Left ventricle myocardium inferior (tissue), 1 donor: Measurements from ENCODE around the gene DLEC1. TPM values are rescaled to one million over a fixed set of nuclear protein-coding genes. Genes with fewer than 3 reads are reported as not detected.

ENCODE experiments used
- DNase-seq: peaks from one replicate; pipeline ENCODE4 v3.0.0-alpha.2; 2020
- H3K27ac ChIP-seq: fragments of 200-600 bp; replicated peaks from 2 replicates; pipeline ENCODE4 v1.8.0; 2021
- H3K27me3 ChIP-seq: fragments of 200-600 bp; 2 replicates; pipeline ENCODE4 v1.8.0; 2021; ENCODE audit warnings: low read depth
- H3K36me3 ChIP-seq: fragments of 200-600 bp; 2 replicates; pipeline ENCODE4 v1.8.0; 2021
- H3K4me1 ChIP-seq: fragments of 200-600 bp; 2 replicates; pipeline ENCODE4 v1.8.0; 2021
- H3K4me3 ChIP-seq: fragments of 200-600 bp; 2 replicates; pipeline ENCODE4 v1.8.0; 2021; ENCODE audit warnings: mild to moderate bottlenecking, moderate library complexity
- H3K9me3 ChIP-seq: fragments of 200-600 bp; replicated peaks from 2 replicates; pipeline ENCODE4 v1.8.0; 2021
- intact Hi-C: fragments of 100-400 bp; cut with micrococcal nuclease; formaldehyde crosslinking; loops from one replicate; pipeline ENCODE4 v1.11.0; 2022
- total RNA-seq: library from RNA; stranded (reverse); fragmentation: NEBNext Ultra II Directional; extraction: Animal tissue kit (Norgen Biotek cat#: 25700); gene quantifications from one replicate; pipeline ENCODE4 v1.2.1, GENCODE V29; 2021
- TF ChIP-seq, protein P1 (sequence below): fragments of 200-600 bp; IDR thresholded peaks from 2 replicates; pipeline ENCODE4 v1.8.0; 2021; ENCODE audit warnings: antibody characterized with exemption, mild to moderate bottlenecking, borderline replicate concordance
- donor health status: DM: no; HTN: yes; CAD: no; lungs with severe emphysema.

Gene DLEC1
- total RNA-seq, 1 donor from 2014 or later: 0.08 TPM

DNA sequence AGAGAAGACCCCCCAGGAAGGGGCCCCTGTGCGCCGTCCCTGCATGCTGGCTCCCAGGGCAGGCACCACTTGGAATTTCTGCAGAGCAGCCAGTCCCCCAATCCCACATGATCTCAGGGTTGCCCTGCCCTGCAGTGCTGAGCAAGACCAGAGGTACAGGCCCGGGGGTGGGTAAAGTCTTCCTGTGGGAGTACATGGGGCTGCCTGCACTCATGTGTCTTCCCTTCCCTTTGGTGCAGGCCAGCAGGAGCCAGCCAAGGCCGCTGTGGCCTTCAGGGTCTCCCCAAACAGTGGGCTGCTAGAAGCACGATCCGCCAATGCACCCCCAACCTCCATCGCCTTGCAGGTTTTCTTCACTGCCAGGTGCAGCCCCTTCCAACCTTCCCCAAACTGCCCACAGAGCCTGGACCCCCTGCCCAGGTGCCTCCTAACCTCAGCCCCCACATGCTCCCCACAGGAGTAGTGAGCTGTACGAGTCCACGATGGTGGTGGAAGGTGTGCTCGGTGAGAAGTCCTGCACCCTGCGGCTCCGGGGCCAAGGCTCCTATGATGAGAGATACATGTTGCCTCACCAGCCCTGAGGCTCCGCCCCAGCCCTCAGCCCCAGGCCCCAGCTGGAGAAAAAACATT lies 82.9 kb downstream of the DLEC1 start:
- peaks cover 71% of the 10 kb centered on the region for H3K36me3 ChIP-seq
- no peak overlapping the region for H3K27ac ChIP-seq
- TF ChIP-seq, protein P1, sequence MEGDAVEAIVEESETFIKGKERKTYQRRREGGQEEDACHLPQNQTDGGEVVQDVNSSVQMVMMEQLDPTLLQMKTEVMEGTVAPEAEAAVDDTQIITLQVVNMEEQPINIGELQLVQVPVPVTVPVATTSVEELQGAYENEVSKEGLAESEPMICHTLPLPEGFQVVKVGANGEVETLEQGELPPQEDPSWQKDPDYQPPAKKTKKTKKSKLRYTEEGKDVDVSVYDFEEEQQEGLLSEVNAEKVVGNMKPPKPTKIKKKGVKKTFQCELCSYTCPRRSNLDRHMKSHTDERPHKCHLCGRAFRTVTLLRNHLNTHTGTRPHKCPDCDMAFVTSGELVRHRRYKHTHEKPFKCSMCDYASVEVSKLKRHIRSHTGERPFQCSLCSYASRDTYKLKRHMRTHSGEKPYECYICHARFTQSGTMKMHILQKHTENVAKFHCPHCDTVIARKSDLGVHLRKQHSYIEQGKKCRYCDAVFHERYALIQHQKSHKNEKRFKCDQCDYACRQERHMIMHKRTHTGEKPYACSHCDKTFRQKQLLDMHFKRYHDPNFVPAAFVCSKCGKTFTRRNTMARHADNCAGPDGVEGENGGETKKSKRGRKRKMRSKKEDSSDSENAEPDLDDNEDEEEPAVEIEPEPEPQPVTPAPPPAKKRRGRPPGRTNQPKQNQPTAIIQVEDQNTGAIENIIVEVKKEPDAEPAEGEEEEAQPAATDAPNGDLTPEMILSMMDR: no peak
- intact Hi-C loops: no loop called here
- H3K9me3 ChIP-seq: no peaks in the 10 kb centered on the region
- H3K4me3 ChIP-seq: no peak overlapping the region
- DNase-seq: no peak
- H3K4me1 ChIP-seq: peaks cover 11% of the 10 kb centered on the region
- H3K27me3 ChIP-seq: no peaks in the 10 kb centered on the region

DNA sequence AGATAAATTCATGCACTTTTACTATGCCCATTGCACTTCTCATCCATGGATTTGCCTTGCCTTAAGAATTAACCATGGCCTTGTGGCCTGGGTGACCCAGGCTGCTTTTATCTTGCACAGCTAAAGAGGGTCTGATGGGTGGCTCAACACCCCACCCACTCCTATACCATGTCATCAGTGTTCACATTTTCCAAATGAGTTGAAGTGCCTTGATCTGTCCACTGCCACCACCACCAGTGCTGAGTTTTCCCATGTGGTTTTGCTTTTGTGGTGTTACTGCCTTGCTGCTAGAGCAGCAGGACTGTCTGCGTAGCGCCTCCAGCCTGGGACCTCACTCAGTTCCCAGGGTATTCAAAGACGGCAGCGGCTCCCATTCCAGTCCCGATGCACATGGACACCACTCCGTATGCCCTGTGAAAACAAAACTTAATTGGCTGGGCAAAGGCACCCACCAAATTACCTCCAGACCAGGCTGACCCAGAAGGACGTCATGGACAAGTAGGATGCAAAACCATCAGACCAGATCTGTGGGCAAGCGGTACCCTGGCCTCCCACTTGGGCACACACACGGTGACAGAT lies 83.8 kb downstream of the DLEC1 start:
- no peak for DNase-seq
- H3K36me3 ChIP-seq: peaks cover 79% of the 10 kb centered on the region
- H3K9me3 ChIP-seq: no peaks in the 10 kb centered on the region
- TF ChIP-seq, protein P1: no peak
- peaks cover 12% of the 10 kb centered on the region for H3K4me1 ChIP-seq
- intact Hi-C loops: no loop called here
- H3K27me3 ChIP-seq: no peaks in the 10 kb centered on the region
- H3K27ac ChIP-seq: no peak overlapping the region
- H3K4me3 ChIP-seq: no peak overlapping the region

DNA sequence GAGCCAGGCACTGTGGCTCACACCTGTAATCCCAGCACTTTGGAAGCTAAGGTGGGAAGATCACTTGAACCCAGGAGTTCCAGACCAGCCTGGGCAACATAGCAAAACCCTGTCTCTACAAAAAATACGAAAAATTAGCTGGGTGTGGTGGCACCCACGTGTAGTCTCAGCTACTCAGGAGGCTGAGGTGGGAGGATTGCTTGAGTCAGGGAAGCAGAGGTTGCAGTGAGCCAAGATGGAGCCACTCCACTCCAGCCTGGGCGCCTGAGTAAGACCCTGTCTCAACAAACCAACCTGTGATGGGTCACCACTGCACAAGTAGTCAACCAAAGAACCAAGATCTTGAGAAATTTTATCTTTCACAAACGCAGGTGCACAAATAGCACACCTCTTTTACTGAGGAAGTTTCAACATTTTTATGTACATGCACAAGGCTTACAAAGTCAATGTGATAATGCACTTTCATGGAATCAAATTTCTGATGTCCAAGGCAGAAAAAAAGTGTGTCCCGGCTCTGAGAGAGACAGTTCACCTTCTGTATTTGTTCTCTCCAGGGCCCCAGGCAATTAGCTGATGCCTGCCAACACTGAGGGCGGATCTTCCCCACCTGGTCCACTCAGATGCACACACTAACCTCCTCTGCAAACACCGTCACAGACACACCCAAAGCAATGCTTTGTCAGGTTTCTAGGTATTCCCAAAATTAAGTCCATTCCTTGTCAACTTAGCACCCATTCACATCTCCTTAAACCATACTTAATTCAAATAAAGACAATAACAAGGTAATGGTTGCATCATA lies 85.5 kb downstream of the DLEC1 start:
- intact Hi-C loops: no loop called here

DNA sequence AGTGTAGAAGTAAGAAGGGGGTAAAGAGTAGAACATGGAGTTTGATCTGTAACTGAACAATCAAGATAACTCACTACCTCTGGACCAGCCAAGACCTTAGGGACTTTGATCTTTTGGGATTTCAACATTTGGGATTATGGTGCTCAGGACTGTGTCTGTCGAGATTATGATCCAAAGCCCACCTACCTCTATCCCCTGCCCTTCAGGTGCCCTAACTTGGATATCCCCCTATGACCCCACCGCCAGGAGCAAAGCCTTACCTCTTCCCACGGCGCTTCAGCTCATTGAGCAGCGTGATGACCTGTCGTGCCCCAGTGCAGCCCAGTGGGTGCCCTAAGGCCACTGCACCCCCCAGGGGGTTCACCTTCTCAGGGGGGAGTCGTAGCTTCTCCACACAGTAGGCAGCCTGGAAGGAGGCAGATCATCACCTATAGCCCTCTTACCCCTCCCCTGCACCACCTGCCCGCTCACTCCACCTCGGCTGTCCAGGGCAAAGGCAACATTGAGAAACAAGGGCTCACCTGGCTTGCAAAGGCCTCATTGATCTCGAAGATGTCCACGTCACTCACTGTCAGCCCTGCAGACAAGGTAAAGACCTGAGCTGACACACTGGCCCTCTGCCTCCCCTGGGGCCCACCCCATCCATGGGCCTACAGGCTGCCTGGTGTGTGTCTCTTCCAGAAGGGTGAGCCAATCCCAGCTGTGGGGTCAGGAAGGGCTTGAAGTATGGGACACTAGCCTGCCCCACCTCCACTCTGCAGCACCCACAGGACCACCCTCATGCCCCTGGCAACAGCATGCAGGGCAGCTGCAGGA lies 86.5 kb downstream of the DLEC1 start:
- H3K36me3 ChIP-seq: peaks cover 99% of the 10 kb centered on the region
- no peaks in the 10 kb centered on the region for H3K27me3 ChIP-seq
- H3K4me1 ChIP-seq: peaks cover 35% of the 10 kb centered on the region
- no peaks in the 10 kb centered on the region for H3K9me3 ChIP-seq
- intact Hi-C loops: no loop called here
- no peak overlapping the region for H3K27ac ChIP-seq
- DNase-seq: no peak
- no peak overlapping the region for H3K4me3 ChIP-seq
- TF ChIP-seq, protein P1: no peak

More for the DNA sequence above, 85.5 kb downstream of the DLEC1 start:
- no peak overlapping the region for H3K4me3 ChIP-seq
- H3K36me3 ChIP-seq: peaks cover 95% of the 10 kb centered on the region
- H3K4me1 ChIP-seq: peaks cover 25% of the 10 kb centered on the region
- no peak overlapping the region for H3K27ac ChIP-seq
- H3K9me3 ChIP-seq: no peaks in the 10 kb centered on the region
- TF ChIP-seq, protein P1: no peak
- DNase-seq: no peak
- H3K27me3 ChIP-seq: no peaks in the 10 kb centered on the region
